Muscle layer of colon (tissue), 2 donors: ENCODE results near the gene ADGRA1.

Experiments used
- H3K27ac ChIP-seq: one replicate; pipeline ENCODE4 v1.7.0; 2013; ENCODE audit warnings: low read depth, mild to moderate bottlenecking, low read length, moderate library complexity
- H3K27me3 ChIP-seq, 2 donors: one replicate each; pipeline ENCODE4 v1.7.0; 2013; ENCODE audit warnings: low read length in 2 of 2, mild to moderate bottlenecking in 2 of 2; ENCODE audit not compliant: insufficient read depth in 2 of 2, control insufficient read depth in 1 of 2
- H3K36me3 ChIP-seq: one replicate; pipeline ENCODE4 v1.7.0; 2013; ENCODE audit warnings: mild to moderate bottlenecking, low read length; ENCODE audit not compliant: insufficient read depth
- H3K4me1 ChIP-seq: one replicate; pipeline ENCODE4 v1.7.0; 2013; ENCODE audit warnings: mild to moderate bottlenecking, low read length; ENCODE audit not compliant: insufficient read depth
- H3K4me3 ChIP-seq, 2 donors: one replicate each; pipeline ENCODE4 v1.7.0; 2013; ENCODE audit warnings: low read length in 2 of 2, low read depth in 1 of 2, mild to moderate bottlenecking in 1 of 2, moderate library complexity in 1 of 2
- H3K9ac ChIP-seq: one replicate; pipeline ENCODE4 v1.7.0; 2013; ENCODE audit warnings: low read length
- H3K9me3 ChIP-seq: one replicate; pipeline ENCODE4 v1.7.0; 2013; ENCODE audit warnings: mild to moderate bottlenecking, low read length
- donor health status: abdominal sarcoma.
- donor health status: Adenocarcinoma of cecum.

The ADGRA1 gene

GRCh38 chr10:133080683-133081040, 7.1 kb upstream of the ADGRA1 start:
- no peaks in the 10 kb centered on the region for H3K9me3 ChIP-seq
- no peak overlapping the region for H3K4me3 ChIP-seq
- no peak overlapping the region for H3K27ac ChIP-seq
- H3K9ac ChIP-seq = no peak overlapping the region
- peaks cover 0 to 37% of the 10 kb centered on the region in 2 donors for H3K27me3 ChIP-seq
- no peaks in the 10 kb centered on the region for H3K4me1 ChIP-seq
- H3K36me3 ChIP-seq = no peaks in the 10 kb centered on the region

- Histone ChIP-seq H3K9ac (no peak overlapping the region), H3K9me3 (no peaks in the 10 kb centered on the region), H3K4me1 (no peaks in the 10 kb centered on the region), H3K4me3 (no peak overlapping the region), H3K27me3 (peaks cover 0 to 41% of the 10 kb centered on the region in 2 donors), H3K36me3 (no peaks in the 10 kb centered on the region), H3K27ac (no peak overlapping the region)
These were observed 6.1 kb upstream of the ADGRA1 start for GRCh38 chr10:133081636-133082035.

GRCh38 chr10:133082685-133083421, 4.9 kb upstream of the ADGRA1 start:
- Histone ChIP-seq H3K9ac (no peak overlapping the region), H3K4me1 (no peaks in the 10 kb centered on the region), H3K9me3 (no peaks in the 10 kb centered on the region), H3K27me3 (peaks cover 3 to 47% of the 10 kb centered on the region in 2 donors), H3K4me3 (no peak overlapping the region), H3K27ac (no peak overlapping the region), H3K36me3 (no peaks in the 10 kb centered on the region)

- no peak overlapping the region for H3K9ac ChIP-seq
- H3K27ac ChIP-seq = no peak overlapping the region
- H3K4me1 ChIP-seq = no peaks in the 10 kb centered on the region
- peaks cover 3 to 54% of the 10 kb centered on the region in 2 donors for H3K27me3 ChIP-seq
- H3K9me3 ChIP-seq = no peaks in the 10 kb centered on the region
- H3K4me3 ChIP-seq = no peak overlapping the region
- no peaks in the 10 kb centered on the region for H3K36me3 ChIP-seq
These were observed 4.2 kb upstream of the ADGRA1 start for GRCh38 chr10:133083422-133084100.

GRCh38 chr10:133084491-133084890, 3.2 kb upstream of the ADGRA1 start:
- Histone ChIP-seq H3K9ac (no peak overlapping the region), H3K27me3 (peaks cover 3 to 63% of the 10 kb centered on the region in 2 donors), H3K27ac (no peak overlapping the region), H3K4me3 (no peak overlapping the region), H3K36me3 (no peaks in the 10 kb centered on the region), H3K4me1 (no peaks in the 10 kb centered on the region), H3K9me3 (no peaks in the 10 kb centered on the region)

GRCh38 chr10:133085251-133086125, 2.2 kb upstream of the ADGRA1 start:
- H3K27me3 ChIP-seq = peaks cover 3 to 70% of the 10 kb centered on the region in 2 donors
- no peak overlapping the region for H3K27ac ChIP-seq

GRCh38 chr10:133086247-133086646, 1.5 kb upstream of the ADGRA1 start:
- Histone ChIP-seq H3K4me3 (no peak overlapping the region), H3K36me3 (no peaks in the 10 kb centered on the region), H3K9ac (no peak overlapping the region), H3K27ac (no peak overlapping the region), H3K9me3 (no peaks in the 10 kb centered on the region), H3K27me3 (peaks cover 3 to 70% of the 10 kb centered on the region in 2 donors), H3K4me1 (no peaks in the 10 kb centered on the region)

More at GRCh38 chr10:133085251-133086125, 2.2 kb upstream of the ADGRA1 start:
- H3K4me1 ChIP-seq = no peaks in the 10 kb centered on the region
- H3K36me3 ChIP-seq = no peaks in the 10 kb centered on the region
- H3K9ac ChIP-seq = no peak overlapping the region
- H3K4me3 ChIP-seq = no peak overlapping the region
- no peaks in the 10 kb centered on the region for H3K9me3 ChIP-seq

- Histone ChIP-seq H3K27me3 (peaks cover 3 to 70% of the 10 kb centered on the region in 2 donors), H3K9ac (no peak overlapping the region)
These were observed 562 bp upstream of the ADGRA1 start for GRCh38 chr10:133087045-133087678.

GRCh38 chr10:133088179-133088955, 643 bp downstream of the ADGRA1 start:
- Histone ChIP-seq H3K27me3 (peaks cover 3 to 60% of the 10 kb centered on the region in 2 donors), H3K36me3 (no peaks in the 10 kb centered on the region), H3K9me3 (no peaks in the 10 kb centered on the region), H3K27ac (no peak overlapping the region), H3K4me1 (no peaks in the 10 kb centered on the region), H3K4me3 (no peak overlapping the region), H3K9ac (no peak overlapping the region)

More at GRCh38 chr10:133087045-133087678, 562 bp upstream of the ADGRA1 start:
- Histone ChIP-seq H3K9me3 (no peaks in the 10 kb centered on the region), H3K27ac (no peak overlapping the region), H3K36me3 (no peaks in the 10 kb centered on the region), H3K4me1 (no peaks in the 10 kb centered on the region), H3K4me3 (no peak overlapping the region)

- no peak overlapping the region for H3K4me3 ChIP-seq
- peaks cover 3 to 52% of the 10 kb centered on the region in 2 donors for H3K27me3 ChIP-seq
- H3K27ac ChIP-seq = no peak overlapping the region
- H3K9me3 ChIP-seq = no peaks in the 10 kb centered on the region
- H3K36me3 ChIP-seq = no peaks in the 10 kb centered on the region
- no peak overlapping the region for H3K9ac ChIP-seq
- no peaks in the 10 kb centered on the region for H3K4me1 ChIP-seq
These were observed 1.5 kb downstream of the ADGRA1 start for GRCh38 chr10:133088956-133089800.
